ENCODE results near the gene REV3L. TPM values are rescaled to one million over a fixed set of nuclear protein-coding genes. Genes with fewer than 3 reads are reported as not detected.

The REV3L gene
- polyA plus RNA-seq, 1 of the 3 experiments (the other 2 are of a cell fraction): 7.3 TPM

- no peak overlapping the region for H3K4me2 ChIP-seq
- H3F3A ChIP-seq (replicated peaks; ENCODE audit: insufficient read depth): peaks cover 6% of the 10 kb centered on the region
- H3K4me3 ChIP-seq (ENCODE audit: low read depth in 2 of 2, low read length in 1 of 2): no peak overlapping the region
- peaks cover 79% of the 10 kb centered on the region for H3K79me2 ChIP-seq (ENCODE audit: insufficient read depth)
- 98% methylated on average over 4 of the region's 4 CpGs for WGBS (ENCODE audit: low lambda C conversion rate)
- H3K9ac ChIP-seq: no peak overlapping the region
- no peaks in the 10 kb centered on the region for H3K9me3 ChIP-seq
- no peaks in the 10 kb centered on the region; a peak in 1 of 4 replicates for H3K4me1 ChIP-seq (ENCODE audit: control insufficient read depth in 1 of 2, insufficient read depth in 2 of 2, low read depth in 1 of 2, low read length in 1 of 2)
- H4K20me1 ChIP-seq (ENCODE audit: insufficient read depth): peaks cover 5% of the 10 kb centered on the region; the same call in 1 of the 2 replicates
- peaks cover 0 to 21% of the 10 kb centered on the region in 2 experiments for H3K36me3 ChIP-seq (replicated peaks in 1 of 2; ENCODE audit: control insufficient read depth in 1 of 2, insufficient read depth in 2 of 2, low read length in 1 of 2)
- ChIA-PET CTCF (no interaction called here), POLR2A (no interaction called here)
- TF ChIP-seq ELF1 (IDR thresholded peaks at IDR 0.05): no peak
- no peak for TF ChIP-seq RXRA (IDR thresholded peaks at IDR 0.05; ENCODE audit: borderline replicate concordance, low read depth)
- no peak for TF ChIP-seq MXI1 (IDR thresholded peaks at IDR 0.05; ENCODE audit: low read depth, low read length)
- no peak for TF ChIP-seq NRF1 (IDR thresholded peaks at IDR 0.05; ENCODE audit: low read depth, low read length)
- no peak for TF ChIP-seq CHD2 (IDR thresholded peaks at IDR 0.05; ENCODE audit: low read length, partially characterized antibody)
- TF ChIP-seq SIN3A (IDR thresholded peaks at IDR 0.05; ENCODE audit: borderline replicate concordance, low read depth, low read length): no peak
- no peak for TF ChIP-seq IRF3 (IDR thresholded peaks at IDR 0.05; ENCODE audit: low read depth, low read length)
- TF ChIP-seq FOXJ3 (CRISPR knock-in tag; IDR thresholded peaks at IDR 0.05): no peak
- no peak for TF ChIP-seq POLR2AphosphoS5 (IDR thresholded peaks at IDR 0.05; ENCODE audit: low read depth, low read length)
- TF ChIP-seq RCOR1 (IDR thresholded peaks at IDR 0.05; ENCODE audit: low read length): no peak
- TF ChIP-seq TAF1 (IDR thresholded peaks at IDR 0.05; ENCODE audit: borderline replicate concordance, low read depth, low read length): no peak
- no peak for TF ChIP-seq ZBTB33 (IDR thresholded peaks at IDR 0.05; ENCODE audit: borderline replicate concordance, low read depth)
- no peak for TF ChIP-seq REST (IDR thresholded peaks at IDR 0.05; ENCODE audit: low read depth, low read length)
- no peak for TF ChIP-seq GATA2 (CRISPR knock-in tag; IDR thresholded peaks at IDR 0.05)
- no peak for TF ChIP-seq USF2 (IDR thresholded peaks at IDR 0.05; ENCODE audit: borderline replicate concordance, low read depth, low read length)
- TF ChIP-seq SMC3 (IDR thresholded peaks at IDR 0.05; ENCODE audit: low read depth, low read length): no peak
- TF ChIP-seq NFIC (IDR thresholded peaks at IDR 0.05; ENCODE audit: borderline replicate concordance): no peak
- H2AFZ ChIP-seq (ENCODE audit: low read depth): no peak overlapping the region
- DNase-seq: no peak
- no peaks in the 10 kb centered on the region for H3K27me3 ChIP-seq (ENCODE audit: insufficient read depth)
- no peak overlapping the region for H3K27ac ChIP-seq (ENCODE audit: low read depth in 2 of 2, low read length in 1 of 2)
- H3K9me2 ChIP-seq: no peaks in the 10 kb centered on the region
These were observed 43.8 kb downstream of the REV3L start for GRCh38 chr6:111439171-111439570.
